Nephron progenitor cell (in vitro differentiated cells): Measurements from ENCODE around the gene EXOC3.

Experiments used
- DNase-seq: peaks from one replicate; pipeline ENCODE4 v3.0.0; 2021
- H3K27ac Mint-ChIP-seq: 2 replicates; pipeline ENCODE4 v1.8.0; 2021; ENCODE audit warnings: mild to moderate bottlenecking, moderate library complexity, mixed read lengths
- H3K27me3 Mint-ChIP-seq: 2 replicates; pipeline ENCODE4 v1.8.0; 2021; ENCODE audit warnings: mild to moderate bottlenecking, low read depth, mixed read lengths; ENCODE audit not compliant: poor library complexity
- H3K36me3 Mint-ChIP-seq: 2 replicates; pipeline ENCODE4 v1.8.0; 2021; ENCODE audit warnings: low read depth, mixed read lengths
- H3K4me1 Mint-ChIP-seq: 2 replicates; pipeline ENCODE4 v1.8.0; 2021; ENCODE audit warnings: mixed read lengths
- H3K4me3 Mint-ChIP-seq: 2 replicates; pipeline ENCODE4 v1.8.0; 2021; ENCODE audit warnings: mild to moderate bottlenecking, moderate library complexity, mixed read lengths
- H3K9me3 Mint-ChIP-seq: 2 replicates; pipeline ENCODE4 v1.8.0; 2021; ENCODE audit warnings: mild to moderate bottlenecking, moderate library complexity, mixed read lengths
- TF ChIP-seq, protein P1 (sequence below): fragments of 200-600 bp; sonication (generic); IDR thresholded peaks from 2 replicates; pipeline ENCODE4 v1.5.0; 2021; ENCODE audit warnings: antibody characterized with exemption

EXOC3 gene

DNA sequence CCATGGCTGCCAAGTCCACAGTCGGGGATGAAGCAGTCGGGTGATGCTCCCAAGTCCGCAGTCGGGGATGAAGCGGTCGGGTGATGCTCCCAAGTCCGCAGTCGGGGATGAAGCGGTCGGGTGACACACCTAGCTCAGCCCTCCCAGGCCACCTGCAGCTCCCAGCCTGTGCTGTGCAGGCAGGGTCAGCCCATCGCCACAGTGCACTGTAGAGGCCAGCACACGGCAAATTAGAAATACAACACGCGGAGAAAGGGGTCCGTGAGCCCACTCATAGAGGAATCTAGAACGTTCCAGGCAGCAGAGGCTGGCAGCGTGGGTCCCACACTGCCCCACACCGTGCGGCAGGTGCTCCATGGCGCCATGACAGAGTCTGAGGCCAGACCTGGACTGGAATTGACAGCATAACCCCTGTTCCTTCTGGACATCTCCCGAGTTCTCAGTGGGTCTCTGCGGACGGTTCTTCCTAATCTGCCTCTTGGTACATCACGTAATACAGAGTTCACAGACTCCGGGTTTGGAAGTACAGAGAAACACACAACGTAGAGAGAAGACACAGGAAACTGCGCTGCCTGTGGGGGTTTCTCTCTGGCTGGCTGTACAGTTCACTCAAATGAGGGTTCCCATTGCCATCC is 7.7 kb upstream of the EXOC3 start:
- no peak for DNase-seq
- Mint-ChIP-seq H3K36me3 (no peaks in the 10 kb centered on the region), H3K27me3 (peaks cover 23% of the 10 kb centered on the region), H3K9me3 (no peaks in the 10 kb centered on the region), H3K4me3 (no peak overlapping the region), H3K27ac (no peak overlapping the region), H3K4me1 (peaks cover 11% of the 10 kb centered on the region)
- TF ChIP-seq, protein P1, sequence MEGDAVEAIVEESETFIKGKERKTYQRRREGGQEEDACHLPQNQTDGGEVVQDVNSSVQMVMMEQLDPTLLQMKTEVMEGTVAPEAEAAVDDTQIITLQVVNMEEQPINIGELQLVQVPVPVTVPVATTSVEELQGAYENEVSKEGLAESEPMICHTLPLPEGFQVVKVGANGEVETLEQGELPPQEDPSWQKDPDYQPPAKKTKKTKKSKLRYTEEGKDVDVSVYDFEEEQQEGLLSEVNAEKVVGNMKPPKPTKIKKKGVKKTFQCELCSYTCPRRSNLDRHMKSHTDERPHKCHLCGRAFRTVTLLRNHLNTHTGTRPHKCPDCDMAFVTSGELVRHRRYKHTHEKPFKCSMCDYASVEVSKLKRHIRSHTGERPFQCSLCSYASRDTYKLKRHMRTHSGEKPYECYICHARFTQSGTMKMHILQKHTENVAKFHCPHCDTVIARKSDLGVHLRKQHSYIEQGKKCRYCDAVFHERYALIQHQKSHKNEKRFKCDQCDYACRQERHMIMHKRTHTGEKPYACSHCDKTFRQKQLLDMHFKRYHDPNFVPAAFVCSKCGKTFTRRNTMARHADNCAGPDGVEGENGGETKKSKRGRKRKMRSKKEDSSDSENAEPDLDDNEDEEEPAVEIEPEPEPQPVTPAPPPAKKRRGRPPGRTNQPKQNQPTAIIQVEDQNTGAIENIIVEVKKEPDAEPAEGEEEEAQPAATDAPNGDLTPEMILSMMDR: no peak

DNA sequence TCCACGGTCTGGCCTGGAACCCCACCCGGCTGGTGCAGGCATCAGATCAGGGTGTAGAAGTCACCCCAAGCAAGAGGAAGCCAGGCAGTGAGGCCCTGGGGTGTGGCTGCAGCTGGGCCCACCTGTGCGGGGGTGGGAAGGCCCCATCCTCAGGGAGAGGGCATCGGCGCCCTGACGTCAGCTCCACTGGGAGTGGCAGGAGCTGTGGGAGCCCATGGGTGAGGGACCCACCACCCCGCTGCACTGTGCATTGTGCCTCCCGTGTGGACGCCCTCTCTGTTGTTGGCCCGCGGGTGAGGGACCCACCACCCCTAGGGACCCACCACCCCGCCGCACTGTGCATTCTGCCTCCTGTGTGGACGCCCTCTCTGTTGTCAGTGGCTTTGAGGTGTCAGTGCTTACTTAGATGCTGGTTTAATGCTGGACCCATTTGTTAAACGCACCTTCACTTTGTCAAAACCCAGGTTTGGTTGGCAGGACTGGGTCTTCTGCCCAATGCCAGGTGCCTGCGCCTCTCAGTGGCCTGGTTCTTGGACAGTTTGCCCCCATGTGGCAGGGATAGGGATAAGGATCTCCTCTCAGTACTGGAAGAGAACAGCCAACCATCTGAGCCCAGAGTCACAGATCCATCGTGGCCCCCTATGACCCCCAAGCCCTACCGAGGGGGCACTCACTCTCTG is 6.9 kb upstream of the EXOC3 start:
- Mint-ChIP-seq H3K27me3 (peaks cover 23% of the 10 kb centered on the region), H3K9me3 (no peaks in the 10 kb centered on the region), H3K36me3 (no peaks in the 10 kb centered on the region), H3K4me3 (no peak overlapping the region), H3K27ac (no peak overlapping the region), H3K4me1 (peaks cover 19% of the 10 kb centered on the region)
- TF ChIP-seq, protein P1: no peak
- DNase-seq: no peak

DNA sequence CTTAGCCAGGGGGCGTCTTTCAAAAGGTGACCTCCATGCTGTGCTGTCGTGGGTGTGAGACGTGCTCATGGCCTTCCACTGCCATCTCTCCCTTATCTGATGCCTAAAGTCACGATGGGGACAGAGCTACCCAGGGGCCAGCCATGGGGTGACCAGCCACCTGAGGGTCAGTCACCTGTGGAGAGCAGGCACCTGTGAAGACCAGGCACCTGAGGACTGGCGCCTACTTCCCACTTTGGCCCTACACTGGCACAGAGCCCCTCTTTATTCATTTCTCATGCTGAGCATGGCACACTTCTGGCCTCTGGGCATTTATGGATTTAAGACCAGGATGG is 6.4 kb upstream of the EXOC3 start:
- DNase-seq: no peak
- Mint-ChIP-seq H3K9me3 (no peaks in the 10 kb centered on the region), H3K4me3 (no peak overlapping the region), H3K36me3 (no peaks in the 10 kb centered on the region), H3K4me1 (peaks cover 21% of the 10 kb centered on the region), H3K27ac (no peak overlapping the region), H3K27me3 (peaks cover 22% of the 10 kb centered on the region)
- TF ChIP-seq, protein P1: no peak

DNA sequence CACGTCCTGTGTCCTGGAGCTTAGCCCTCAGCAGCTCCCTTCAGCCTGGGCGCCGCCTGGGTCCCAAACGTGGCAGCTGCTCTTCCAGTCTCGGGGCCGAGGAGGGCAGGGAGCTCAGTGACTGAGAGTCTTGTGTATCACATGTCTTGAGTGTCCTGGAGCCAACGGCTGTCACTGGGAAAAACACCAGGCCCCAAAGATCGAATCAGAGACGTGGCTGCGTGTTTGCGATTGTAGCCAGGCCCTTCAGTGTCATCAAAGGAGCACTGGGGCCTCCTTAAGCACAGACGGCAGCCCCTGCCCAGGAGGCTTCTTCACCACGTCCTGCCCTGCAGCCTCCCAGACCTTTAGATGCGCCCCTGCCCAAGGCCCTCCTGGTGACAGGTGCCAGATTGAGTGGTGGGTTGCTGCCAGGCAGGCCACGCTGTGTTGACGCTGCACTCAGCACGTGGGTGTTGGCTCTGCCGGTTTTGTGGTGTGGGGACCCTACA is 5.7 kb upstream of the EXOC3 start:
- H3K36me3 Mint-ChIP-seq: no peaks in the 10 kb centered on the region
- DNase-seq: no peak
- no peak overlapping the region for H3K4me3 Mint-ChIP-seq
- TF ChIP-seq, protein P1: no peak
- no peaks in the 10 kb centered on the region for H3K9me3 Mint-ChIP-seq
- H3K27ac Mint-ChIP-seq: no peak overlapping the region
- peaks cover 20% of the 10 kb centered on the region for H3K27me3 Mint-ChIP-seq
- H3K4me1 Mint-ChIP-seq: peaks cover 29% of the 10 kb centered on the region

DNA sequence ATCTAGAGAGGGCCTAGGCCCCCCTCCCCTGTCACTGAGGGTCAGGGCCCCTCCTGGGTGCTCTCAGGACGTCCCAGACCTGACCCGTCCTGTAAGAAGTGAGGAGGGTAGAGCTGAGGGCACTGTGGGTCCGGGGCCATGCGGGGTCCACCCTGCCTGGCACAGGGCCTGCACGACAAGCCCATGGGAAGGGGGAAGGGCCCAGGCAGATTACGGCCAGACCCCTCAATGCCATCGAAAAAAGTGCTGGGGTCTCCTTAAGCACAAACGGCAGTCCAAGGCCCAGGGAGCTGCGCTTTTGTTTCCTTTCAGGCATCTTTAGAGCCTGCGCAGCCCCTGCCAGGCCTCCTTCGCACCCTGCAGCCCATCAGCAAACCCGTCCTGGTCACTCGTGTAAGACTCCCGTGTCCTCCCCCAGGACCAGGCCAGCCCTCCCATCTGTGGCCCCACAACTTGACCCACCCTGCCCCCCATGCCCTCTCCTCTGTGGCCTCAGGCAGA is 4.4 kb upstream of the EXOC3 start:
- peaks cover 33% of the 10 kb centered on the region for H3K4me1 Mint-ChIP-seq
- H3K9me3 Mint-ChIP-seq: no peaks in the 10 kb centered on the region
- H3K36me3 Mint-ChIP-seq: no peaks in the 10 kb centered on the region
- no peak overlapping the region for H3K4me3 Mint-ChIP-seq
- no peak overlapping the region for H3K27ac Mint-ChIP-seq
- TF ChIP-seq, protein P1: no peak
- DNase-seq: no peak
- H3K27me3 Mint-ChIP-seq: peaks cover 17% of the 10 kb centered on the region
